Activated naive CD4-positive, alpha-beta T cell treated with anti-CD3 and anti-CD28 coated beads, Interleukin-2, amount 50 U/mL, for 16 hours (primary cell): ENCODE data around the gene RAPGEFL1.
"Not testable (repeated sequence)": the region's sequence is repeated elsewhere in the genome, so short reads cannot be mapped to it uniquely, and the experiment has no call there.

Source experiments
- DNase-seq: peaks from one replicate; pipeline ENCODE4 v3.0.0-alpha.2; 2020

RAPGEFL1 gene

GRCh38 chr17:40174514-40174913 is 2.8 kb upstream of the RAPGEFL1 start:
- DNase-seq: no peak

GRCh38 chr17:40175928-40176753 is 1.1 kb upstream of the RAPGEFL1 start:
- no peak for DNase-seq

- no peak for DNase-seq
These were observed 538 bp upstream of the RAPGEFL1 start for GRCh38 chr17:40176754-40177110.

- DNase-seq: no peak
These were observed 841 bp downstream of the RAPGEFL1 start for GRCh38 chr17:40178021-40178601.

- DNase-seq: no peak
These were observed 1.4 kb downstream of the RAPGEFL1 start for GRCh38 chr17:40178660-40179059.

GRCh38 chr17:40179923-40180659 is 2.8 kb downstream of the RAPGEFL1 start:
- no peak for DNase-seq

- DNase-seq: no peak
These were observed 3.4 kb downstream of the RAPGEFL1 start for GRCh38 chr17:40180694-40181093.

- DNase-seq: no peak
These were observed 3.9 kb downstream of the RAPGEFL1 start for GRCh38 chr17:40181205-40181604.

GRCh38 chr17:40182606-40183005 is 5.3 kb downstream of the RAPGEFL1 start:
- no peak for DNase-seq

GRCh38 chr17:40187238-40187637 is 10.0 kb downstream of the RAPGEFL1 start:
- DNase-seq: no peak

- no peak for DNase-seq
These were observed 11.4 kb downstream of the RAPGEFL1 start for GRCh38 chr17:40188694-40189093.

- peak; percentile 51 for DNase-seq
These were observed 13.1 kb downstream of the RAPGEFL1 start for GRCh38 chr17:40190197-40191021.

GRCh38 chr17:40191237-40192208 is 14.3 kb downstream of the RAPGEFL1 start:
- peak; percentile 65 for DNase-seq

- no peak for DNase-seq
These were observed 15.7 kb downstream of the RAPGEFL1 start for GRCh38 chr17:40192961-40193360.

GRCh38 chr17:40194821-40195220 is 17.6 kb downstream of the RAPGEFL1 start:
- no peak for DNase-seq

GRCh38 chr17:40197550-40197949 is 20.3 kb downstream of the RAPGEFL1 start:
- no peak for DNase-seq

GRCh38 chr17:40197965-40198456 is 20.7 kb downstream of the RAPGEFL1 start:
- DNase-seq: peak; percentile 27

- no peak for DNase-seq
These were observed 21.3 kb downstream of the RAPGEFL1 start for GRCh38 chr17:40198576-40198975.

- no peak for DNase-seq
These were observed 25.9 kb downstream of the RAPGEFL1 start for GRCh38 chr17:40203131-40203530.

- DNase-seq: not testable (repeated sequence)
These were observed 28.9 kb downstream of the RAPGEFL1 start for GRCh38 chr17:40206193-40206592.

- DNase-seq: no peak
These were observed 32.3 kb downstream of the RAPGEFL1 start for GRCh38 chr17:40209404-40210093.
